ENCODE measurements around the gene IQSEC1.
"Not testable (repeated sequence)": the region's sequence is repeated elsewhere in the genome, so short reads cannot be mapped to it uniquely, and the experiment has no call there.

Gene IQSEC1

DNA sequence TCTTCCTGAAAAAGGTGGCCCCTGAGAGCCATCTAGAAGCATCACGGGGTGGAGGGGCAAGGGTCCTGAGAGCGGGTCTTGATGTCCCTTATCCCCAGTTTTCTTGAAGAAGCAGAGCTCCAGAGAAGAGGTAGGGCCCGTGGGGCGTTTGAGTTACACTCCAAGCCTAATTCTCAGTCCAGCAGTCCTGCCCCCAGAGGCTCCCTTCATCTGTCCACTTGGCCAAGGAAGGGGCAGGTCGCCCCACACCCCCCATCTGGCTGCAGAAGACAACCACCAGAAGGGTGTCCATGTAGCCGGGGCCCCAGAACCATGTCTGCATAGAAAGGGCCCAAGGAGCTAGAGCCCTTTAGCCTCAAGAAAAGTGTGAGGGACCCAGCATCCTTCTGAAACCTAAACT lies 206.4 kb downstream of the IQSEC1 start:
- Histone ChIP-seq H3K4me1 (ENCODE audit: control insufficient read depth, low read depth, low read length) (no peaks in the 10 kb centered on the region), H3K4me3 (ENCODE audit: low read length) (no peak overlapping the region), H3K27ac (ENCODE audit: low read length) (no peak overlapping the region), H3K9ac (ENCODE audit: low read length) (no peak overlapping the region), H3K9me3 (ENCODE audit: control insufficient read depth, low read depth, low read length) (no peaks in the 10 kb centered on the region), H3K36me3 (ENCODE audit: control insufficient read depth, low read depth, low read length) (no peaks in the 10 kb centered on the region), H3K27me3 (ENCODE audit: control insufficient read depth, insufficient read depth, low read length) (peaks cover 3% of the 10 kb centered on the region)

- Histone ChIP-seq H3K9ac (ENCODE audit: low read length) (no peak overlapping the region), H3K27ac (ENCODE audit: low read length) (no peak overlapping the region), H3K4me1 (ENCODE audit: control insufficient read depth, low read depth, low read length) (no peaks in the 10 kb centered on the region), H3K36me3 (ENCODE audit: control insufficient read depth, low read depth, low read length) (no peaks in the 10 kb centered on the region), H3K4me3 (ENCODE audit: low read length) (no peak overlapping the region), H3K9me3 (ENCODE audit: control insufficient read depth, low read depth, low read length) (no peaks in the 10 kb centered on the region), H3K27me3 (ENCODE audit: control insufficient read depth, insufficient read depth, low read length) (peaks cover 3% of the 10 kb centered on the region)
These were observed 208.0 kb downstream of the IQSEC1 start for GRCh38 chr3:12865271-12865670.

GRCh38 chr3:12862387-12862786 lies 210.8 kb downstream of the IQSEC1 start:
- Histone ChIP-seq H3K36me3 (ENCODE audit: control insufficient read depth, low read depth, low read length) (no peaks in the 10 kb centered on the region), H3K4me1 (ENCODE audit: control insufficient read depth, low read depth, low read length) (no peaks in the 10 kb centered on the region), H3K9ac (ENCODE audit: low read length) (no peak overlapping the region), H3K4me3 (ENCODE audit: low read length) (no peak overlapping the region), H3K27ac (ENCODE audit: low read length) (no peak overlapping the region), H3K9me3 (ENCODE audit: control insufficient read depth, low read depth, low read length) (no peaks in the 10 kb centered on the region), H3K27me3 (ENCODE audit: control insufficient read depth, insufficient read depth, low read length) (no peaks in the 10 kb centered on the region)

GRCh38 chr3:12861611-12862010 lies 211.6 kb downstream of the IQSEC1 start:
- no peaks in the 10 kb centered on the region for H3K4me1 ChIP-seq (ENCODE audit: control insufficient read depth, low read depth, low read length)
- no peaks in the 10 kb centered on the region for H3K36me3 ChIP-seq (ENCODE audit: control insufficient read depth, low read depth, low read length)
- no peak overlapping the region for H3K27ac ChIP-seq (ENCODE audit: low read length)
- no peaks in the 10 kb centered on the region for H3K27me3 ChIP-seq (ENCODE audit: control insufficient read depth, insufficient read depth, low read length)
- H3K4me3 ChIP-seq (ENCODE audit: low read length), result no peak overlapping the region
- no peaks in the 10 kb centered on the region for H3K9me3 ChIP-seq (ENCODE audit: control insufficient read depth, low read depth, low read length)
- H3K9ac ChIP-seq (ENCODE audit: low read length), result no peak overlapping the region

GRCh38 chr3:12859840-12860239 lies 213.4 kb downstream of the IQSEC1 start:
- H3K27me3 ChIP-seq (ENCODE audit: control insufficient read depth, insufficient read depth, low read length), result no peaks in the 10 kb centered on the region
- H3K27ac ChIP-seq (ENCODE audit: low read length), result no peak overlapping the region
- no peaks in the 10 kb centered on the region for H3K9me3 ChIP-seq (ENCODE audit: control insufficient read depth, low read depth, low read length)
- no peaks in the 10 kb centered on the region for H3K36me3 ChIP-seq (ENCODE audit: control insufficient read depth, low read depth, low read length)
- H3K9ac ChIP-seq (ENCODE audit: low read length), result no peak overlapping the region
- H3K4me1 ChIP-seq (ENCODE audit: control insufficient read depth, low read depth, low read length), result no peaks in the 10 kb centered on the region
- no peak overlapping the region for H3K4me3 ChIP-seq (ENCODE audit: low read length)

DNA sequence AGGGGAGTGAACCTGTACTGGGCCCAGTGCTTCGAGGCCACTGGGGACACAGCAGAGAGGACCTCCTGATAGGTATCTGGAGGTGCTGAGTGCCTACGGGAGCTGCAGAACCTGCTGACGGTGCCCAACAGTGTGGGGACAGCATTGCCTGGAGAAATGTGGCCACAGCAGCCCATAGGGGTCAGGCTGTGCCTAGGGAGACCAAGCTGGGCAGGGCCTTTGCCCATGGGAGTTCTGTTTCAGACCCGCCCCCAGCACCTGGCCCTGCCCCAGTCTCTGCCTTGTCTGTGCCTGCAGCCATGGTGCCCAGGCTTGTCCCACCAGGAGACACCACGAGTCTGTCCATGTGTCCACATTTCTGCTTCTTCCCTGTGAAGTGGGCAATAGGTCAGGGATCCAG lies 216.6 kb downstream of the IQSEC1 start:
- H3K27me3 ChIP-seq (ENCODE audit: control insufficient read depth, insufficient read depth, low read length), result no peaks in the 10 kb centered on the region
- no peaks in the 10 kb centered on the region for H3K36me3 ChIP-seq (ENCODE audit: control insufficient read depth, low read depth, low read length)
- no peaks in the 10 kb centered on the region for H3K4me1 ChIP-seq (ENCODE audit: control insufficient read depth, low read depth, low read length)
- H3K27ac ChIP-seq (ENCODE audit: low read length), result no peak overlapping the region
- no peaks in the 10 kb centered on the region for H3K9me3 ChIP-seq (ENCODE audit: control insufficient read depth, low read depth, low read length)
- no peak overlapping the region for H3K4me3 ChIP-seq (ENCODE audit: low read length)
- no peak overlapping the region for H3K9ac ChIP-seq (ENCODE audit: low read length)

DNA sequence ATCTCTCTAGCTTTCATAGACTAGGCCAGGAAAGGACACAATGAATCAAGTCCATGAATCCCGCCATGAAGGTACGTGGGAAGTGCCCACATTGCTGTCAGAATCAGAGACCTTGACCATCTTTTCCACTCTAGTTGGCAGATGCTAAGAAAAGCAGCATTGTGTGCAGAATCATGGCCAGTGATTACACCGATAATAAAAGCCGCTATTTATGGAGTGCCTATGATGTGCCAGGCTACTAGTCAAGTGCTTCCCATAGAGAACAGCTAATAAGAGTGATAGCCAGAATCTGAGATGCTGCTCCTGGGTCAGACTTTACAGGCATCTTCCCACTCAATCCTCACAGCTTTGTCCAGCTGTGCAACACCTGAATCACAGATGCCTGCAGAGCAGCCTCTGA lies 218.7 kb downstream of the IQSEC1 start:
- Histone ChIP-seq H3K4me3 (ENCODE audit: low read length) (no peak overlapping the region), H3K4me1 (ENCODE audit: control insufficient read depth, low read depth, low read length) (no peaks in the 10 kb centered on the region), H3K9me3 (ENCODE audit: control insufficient read depth, low read depth, low read length) (no peaks in the 10 kb centered on the region), H3K27me3 (ENCODE audit: control insufficient read depth, insufficient read depth, low read length) (no peaks in the 10 kb centered on the region), H3K9ac (ENCODE audit: low read length) (no peak overlapping the region), H3K36me3 (ENCODE audit: control insufficient read depth, low read depth, low read length) (no peaks in the 10 kb centered on the region), H3K27ac (ENCODE audit: low read length) (no peak overlapping the region)

DNA sequence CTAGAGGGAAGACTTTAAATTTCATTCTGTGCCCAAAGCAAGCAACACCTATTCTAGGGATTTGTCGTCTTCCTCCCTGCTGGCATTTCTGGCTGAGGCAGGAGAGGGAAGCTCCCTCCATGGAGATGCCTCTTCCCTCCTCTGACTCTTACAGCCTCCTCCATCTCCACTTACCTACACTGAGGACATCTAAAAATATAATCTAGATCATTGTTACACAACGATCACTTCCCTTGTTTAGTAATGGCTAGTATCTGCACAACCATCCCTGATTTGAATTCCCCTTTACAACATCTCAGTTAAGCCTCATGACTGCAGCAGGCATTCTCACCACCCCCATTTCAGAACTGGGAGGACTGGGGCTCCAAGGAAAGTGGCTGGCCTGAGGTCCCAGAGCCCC lies 219.4 kb downstream of the IQSEC1 start:
- H3K27ac ChIP-seq (ENCODE audit: low read length); H3K4me3 ChIP-seq (ENCODE audit: low read length); H3K9ac ChIP-seq (ENCODE audit: low read length); H3K4me1 ChIP-seq (ENCODE audit: control insufficient read depth, low read depth, low read length); H3K36me3 ChIP-seq (ENCODE audit: control insufficient read depth, low read depth, low read length); H3K9me3 ChIP-seq (ENCODE audit: control insufficient read depth, low read depth, low read length); H3K27me3 ChIP-seq (ENCODE audit: control insufficient read depth, insufficient read depth, low read length): not testable (repeated sequence)

DNA sequence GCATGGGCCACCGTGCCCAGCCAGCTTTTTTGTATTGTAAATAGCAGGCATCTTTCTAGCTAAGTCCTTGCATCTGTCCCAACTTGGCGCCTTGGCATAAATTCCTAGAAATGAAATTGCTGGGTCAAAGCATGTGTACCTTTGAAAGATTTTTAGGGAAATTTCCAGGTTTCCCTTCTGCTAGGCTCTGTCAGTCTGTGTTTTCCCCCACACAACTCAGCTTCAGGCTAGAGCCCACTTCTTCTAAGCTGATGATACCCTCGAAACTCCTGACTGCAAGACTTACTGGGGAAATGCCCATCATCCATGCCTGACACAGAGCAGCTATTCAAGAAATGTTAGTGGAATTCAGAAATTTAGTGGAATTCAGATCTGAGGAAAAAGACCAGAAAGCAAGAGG lies 221.0 kb downstream of the IQSEC1 start:
- Histone ChIP-seq H3K27me3 (ENCODE audit: control insufficient read depth, insufficient read depth, low read length) (no peaks in the 10 kb centered on the region), H3K4me3 (ENCODE audit: low read length) (no peak overlapping the region), H3K27ac (ENCODE audit: low read length) (no peak overlapping the region), H3K4me1 (ENCODE audit: control insufficient read depth, low read depth, low read length) (no peaks in the 10 kb centered on the region), H3K9me3 (ENCODE audit: control insufficient read depth, low read depth, low read length) (no peaks in the 10 kb centered on the region), H3K36me3 (ENCODE audit: control insufficient read depth, low read depth, low read length) (no peaks in the 10 kb centered on the region), H3K9ac (ENCODE audit: low read length) (no peak overlapping the region)

Data from iPS-18a (cell line).